ENCODE results near the gene BOD1L1. TPM values are rescaled to one million over a fixed set of nuclear protein-coding genes. Genes with fewer than 3 reads are reported as not detected.

The BOD1L1 gene
- total RNA-seq, 1 experiment from 2014 or later: 40.4 TPM

GRCh38 chr4:13548059-13548983 is 79.2 kb downstream of the BOD1L1 start:
- POLR2A ChIA-PET (ENCODE audit: unreplicated experiment): no interaction called here
- intact Hi-C loops (cut with micrococcal nuclease; ENCODE audit: unreplicated experiment): loop anchor here (5.0 kb wide), 1 partner anchor 916 kb away; no protein-coding TSS in a partner anchor
- no peak overlapping the region for H2AFZ ChIP-seq

GRCh38 chr4:13547485-13548041 is 80.0 kb downstream of the BOD1L1 start:
- no peaks in the 10 kb centered on the region for H3K79me2 ChIP-seq (ENCODE audit: low read depth)
- no peaks in the 10 kb centered on the region for H3K9me3 ChIP-seq (ENCODE audit: insufficient read depth, low read depth)
- H3F3A ChIP-seq (ENCODE audit: insufficient read depth, low read depth): no peaks in the 10 kb centered on the region
- no peaks in the 10 kb centered on the region for H3K36me3 ChIP-seq (ENCODE audit: low read depth)
- intact Hi-C loops (cut with micrococcal nuclease; ENCODE audit: unreplicated experiment): loop anchor here (5.0 kb wide), 1 partner anchor 915 kb away; no protein-coding TSS in a partner anchor
- H3K27me3 ChIP-seq (ENCODE audit: insufficient read depth, low read depth): no peaks in the 10 kb centered on the region
- BruUV-seq (replicated peaks): no TSS peak
- ChIA-PET CTCF (no interaction called here), POLR2A (ENCODE audit: unreplicated experiment) (no interaction called here)
- H3K4me2 ChIP-seq: no peak overlapping the region
- no peak for DNase-seq
- H3K27ac ChIP-seq: no peak overlapping the region
- no peaks in the 10 kb centered on the region for H3K9me2 ChIP-seq (ENCODE audit: insufficient read depth)
- TF ChIP-seq CTCF (conservative IDR thresholded peaks at IDR 0.05): no peak
- no peak for TF ChIP-seq EZH2 (IDR thresholded peaks at IDR 0.05; ENCODE audit: low read depth)
- no peak overlapping the region for H3K4me3 ChIP-seq
- no peak overlapping the region for H2AFZ ChIP-seq
- no peaks in the 10 kb centered on the region for H4K20me1 ChIP-seq (ENCODE audit: insufficient read depth)
- H3K4me1 ChIP-seq (replicated peaks; ENCODE audit: insufficient read depth): peaks cover 5% of the 10 kb centered on the region; the same call in 1 of the 2 replicates

More at GRCh38 chr4:13548059-13548983, 79.2 kb downstream of the BOD1L1 start:
- CTCF ChIA-PET: interaction anchor here (0.5 kb wide), 1 partner anchor 16 kb away, joined by 7 read pairs; no protein-coding TSS in a partner anchor
- DNase-seq: no peak
- H3K27me3 ChIP-seq (ENCODE audit: insufficient read depth, low read depth): no peaks in the 10 kb centered on the region
- H3F3A ChIP-seq (ENCODE audit: insufficient read depth, low read depth): no peaks in the 10 kb centered on the region
- BruUV-seq (replicated peaks): no TSS peak
- H3K36me3 ChIP-seq (ENCODE audit: low read depth): no peaks in the 10 kb centered on the region
- peaks cover 5% of the 10 kb centered on the region; the same call in 1 of the 2 replicates for H3K4me1 ChIP-seq (replicated peaks; ENCODE audit: insufficient read depth)
- no peaks in the 10 kb centered on the region for H3K9me2 ChIP-seq (ENCODE audit: insufficient read depth)
- TF ChIP-seq EZH2 (IDR thresholded peaks at IDR 0.05; ENCODE audit: low read depth): no peak
- no peak for TF ChIP-seq CTCF (conservative IDR thresholded peaks at IDR 0.05)
- peak overlapping the region; percentile 55; the same call in 1 of the 2 replicates for H3K4me3 ChIP-seq
- H3K9me3 ChIP-seq (ENCODE audit: insufficient read depth, low read depth): no peaks in the 10 kb centered on the region
- no peaks in the 10 kb centered on the region for H3K79me2 ChIP-seq (ENCODE audit: low read depth)
- peak overlapping the region; percentile 80 for H3K4me2 ChIP-seq
- no peaks in the 10 kb centered on the region for H4K20me1 ChIP-seq (ENCODE audit: insufficient read depth)
- no peak overlapping the region for H3K27ac ChIP-seq

- no peaks in the 10 kb centered on the region for H3K79me2 ChIP-seq (ENCODE audit: low read depth)
- H3F3A ChIP-seq (ENCODE audit: insufficient read depth, low read depth): no peaks in the 10 kb centered on the region
- no peaks in the 10 kb centered on the region for H3K36me3 ChIP-seq (ENCODE audit: low read depth)
- H3K4me1 ChIP-seq (replicated peaks; ENCODE audit: insufficient read depth): peaks cover 5% of the 10 kb centered on the region; the same call in 1 of the 2 replicates
- intact Hi-C loops (cut with micrococcal nuclease; ENCODE audit: unreplicated experiment): loop anchor here (5.0 kb wide), 1 partner anchor 915 kb away; no protein-coding TSS in a partner anchor
- no peaks in the 10 kb centered on the region for H4K20me1 ChIP-seq (ENCODE audit: insufficient read depth)
- H3K4me3 ChIP-seq: no peak overlapping the region
- H3K4me2 ChIP-seq: no peak overlapping the region
- H3K27me3 ChIP-seq (ENCODE audit: insufficient read depth, low read depth): no peaks in the 10 kb centered on the region
- no peak for DNase-seq
- CTCF ChIA-PET: no interaction called here
- TF ChIP-seq CTCF (conservative IDR thresholded peaks at IDR 0.05) (no peak), EZH2 (IDR thresholded peaks at IDR 0.05; ENCODE audit: low read depth) (no peak)
- H2AFZ ChIP-seq: no peak overlapping the region
- POLR2A ChIA-PET (ENCODE audit: unreplicated experiment): no interaction called here
- no peaks in the 10 kb centered on the region for H3K9me2 ChIP-seq (ENCODE audit: insufficient read depth)
- no peaks in the 10 kb centered on the region for H3K9me3 ChIP-seq (ENCODE audit: insufficient read depth, low read depth)
- BruUV-seq (replicated peaks): no TSS peak
- no peak overlapping the region for H3K27ac ChIP-seq
Observed at GRCh38 chr4:13546941-13547484, 80.5 kb downstream of the BOD1L1 start.

All from PC-9 (cell line).